ENCODE results near the gene RNU6-7. TPM values are rescaled to one million over a fixed set of nuclear protein-coding genes. Genes with fewer than 3 reads are reported as not detected.

The RNU6-7 gene
- total RNA-seq, 2 donors from 2014 or later = not detected

DNA sequence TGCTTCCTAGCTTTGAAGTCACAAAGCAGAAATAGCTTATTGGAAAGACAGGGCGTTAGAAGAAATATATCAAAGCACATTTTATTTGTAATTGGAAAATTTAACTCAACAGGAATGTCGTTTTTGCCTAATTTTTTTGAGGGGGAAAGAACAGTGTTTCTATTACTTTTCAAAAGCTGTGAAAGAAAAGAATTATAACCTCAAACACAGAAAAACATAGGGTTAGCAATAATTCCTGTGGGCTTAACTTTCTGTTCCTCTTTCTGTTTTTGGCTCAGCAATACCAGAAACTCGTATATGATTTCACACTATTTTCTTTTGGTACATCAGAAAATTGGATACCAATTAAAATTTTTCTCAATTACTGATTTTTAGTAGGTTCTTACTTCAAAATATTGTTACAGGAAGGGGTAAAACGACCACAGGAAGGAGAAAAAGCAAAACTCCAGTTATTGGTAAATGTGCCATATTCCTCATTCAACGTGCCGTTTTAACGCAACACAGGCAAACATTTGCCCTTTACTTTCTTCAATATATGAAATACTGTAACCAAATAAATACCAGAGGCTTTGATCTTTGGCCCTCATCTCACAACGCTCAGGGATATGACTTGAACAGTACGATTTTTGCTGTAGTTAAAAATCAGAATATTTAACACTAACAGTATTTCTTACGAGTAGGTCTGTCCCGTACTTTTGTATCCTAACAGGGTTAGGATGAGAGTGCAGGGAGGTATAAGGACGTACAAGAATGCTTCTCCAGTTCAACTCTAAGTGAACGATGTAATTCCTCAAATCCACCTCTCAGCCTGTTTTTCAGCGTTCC is 1.3 kb upstream of the RNU6-7 start:
- intact Hi-C loops (cut with DNase I) = no loop called here
- peak overlapping the region; percentile 84 to 85 for H3K27ac ChIP-seq

DNA sequence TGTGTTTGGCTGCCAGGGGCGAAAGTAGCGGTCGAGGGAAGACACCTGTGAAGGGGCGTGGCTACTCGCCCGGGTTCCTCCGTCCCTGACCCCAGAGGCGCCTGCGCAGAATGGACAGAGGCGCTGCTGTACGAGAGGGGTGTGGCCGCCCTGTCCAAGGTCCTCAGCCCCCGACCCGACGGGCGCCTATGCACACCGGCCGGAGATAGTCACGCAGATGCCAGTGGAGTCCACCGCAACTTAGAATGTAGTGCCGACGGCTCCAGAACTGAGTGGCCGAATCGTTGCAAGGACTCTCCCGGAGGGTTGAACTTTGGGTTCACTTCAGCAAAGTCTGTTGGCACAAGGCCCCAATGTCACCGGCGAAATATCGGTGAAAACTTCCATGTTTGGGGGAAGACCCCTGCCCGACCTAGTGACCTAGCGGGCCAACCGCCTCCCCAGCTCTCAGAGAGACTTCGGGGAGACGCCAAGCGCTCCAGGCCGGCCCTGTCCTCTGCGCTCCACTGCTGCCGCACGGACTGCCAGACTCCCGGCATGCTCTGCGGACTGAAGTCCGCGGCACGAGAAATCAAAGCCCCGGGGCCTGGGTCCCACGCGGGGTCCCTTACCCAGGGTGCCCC is 541 bp upstream of the RNU6-7 start:
- Histone ChIP-seq H3K27me3 (replicated peaks; ENCODE audit: insufficient read depth) (no peaks in the 10 kb centered on the region), H3K4me1 (replicated peaks) (no peaks in the 10 kb centered on the region), H3K4me3 (peak overlapping the region; percentile 49 to 58), H3K27ac (peak overlapping the region; percentile 84 to 85), H3K9me3 (no peaks in the 10 kb centered on the region), H3K36me3 (no peaks in the 10 kb centered on the region)
- WGBS = under 1% methylated on average over 46 of the region's 46 CpGs
- DNase-seq (ENCODE audit: low spot score) = peak; percentile 79
- intact Hi-C loops (cut with DNase I) = no loop called here
- TF ChIP-seq POLR2A (IDR thresholded peaks at IDR 0.05) (no peak), POLR2AphosphoS5 (IDR thresholded peaks at IDR 0.05) (peak; percentile 37)
- TF ChIP-seq, protein P1, sequence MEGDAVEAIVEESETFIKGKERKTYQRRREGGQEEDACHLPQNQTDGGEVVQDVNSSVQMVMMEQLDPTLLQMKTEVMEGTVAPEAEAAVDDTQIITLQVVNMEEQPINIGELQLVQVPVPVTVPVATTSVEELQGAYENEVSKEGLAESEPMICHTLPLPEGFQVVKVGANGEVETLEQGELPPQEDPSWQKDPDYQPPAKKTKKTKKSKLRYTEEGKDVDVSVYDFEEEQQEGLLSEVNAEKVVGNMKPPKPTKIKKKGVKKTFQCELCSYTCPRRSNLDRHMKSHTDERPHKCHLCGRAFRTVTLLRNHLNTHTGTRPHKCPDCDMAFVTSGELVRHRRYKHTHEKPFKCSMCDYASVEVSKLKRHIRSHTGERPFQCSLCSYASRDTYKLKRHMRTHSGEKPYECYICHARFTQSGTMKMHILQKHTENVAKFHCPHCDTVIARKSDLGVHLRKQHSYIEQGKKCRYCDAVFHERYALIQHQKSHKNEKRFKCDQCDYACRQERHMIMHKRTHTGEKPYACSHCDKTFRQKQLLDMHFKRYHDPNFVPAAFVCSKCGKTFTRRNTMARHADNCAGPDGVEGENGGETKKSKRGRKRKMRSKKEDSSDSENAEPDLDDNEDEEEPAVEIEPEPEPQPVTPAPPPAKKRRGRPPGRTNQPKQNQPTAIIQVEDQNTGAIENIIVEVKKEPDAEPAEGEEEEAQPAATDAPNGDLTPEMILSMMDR (IDR thresholded peaks at IDR 0.05) = no peak

More for the DNA sequence above, 1.3 kb upstream of the RNU6-7 start:
- TF ChIP-seq, protein P1 (IDR thresholded peaks at IDR 0.05) = no peak
- TF ChIP-seq POLR2A (IDR thresholded peaks at IDR 0.05) (no peak), POLR2AphosphoS5 (IDR thresholded peaks at IDR 0.05) (no peak)
- no peaks in the 10 kb centered on the region for H3K9me3 ChIP-seq
- WGBS = 9% methylated on average over 14 of the region's 14 CpGs
- H3K4me3 ChIP-seq = peak overlapping the region; percentile 49 to 58
- no peaks in the 10 kb centered on the region for H3K27me3 ChIP-seq (replicated peaks; ENCODE audit: insufficient read depth)
- no peak for DNase-seq (ENCODE audit: low spot score)
- no peaks in the 10 kb centered on the region for H3K36me3 ChIP-seq
- no peaks in the 10 kb centered on the region for H3K4me1 ChIP-seq (replicated peaks)

DNA sequence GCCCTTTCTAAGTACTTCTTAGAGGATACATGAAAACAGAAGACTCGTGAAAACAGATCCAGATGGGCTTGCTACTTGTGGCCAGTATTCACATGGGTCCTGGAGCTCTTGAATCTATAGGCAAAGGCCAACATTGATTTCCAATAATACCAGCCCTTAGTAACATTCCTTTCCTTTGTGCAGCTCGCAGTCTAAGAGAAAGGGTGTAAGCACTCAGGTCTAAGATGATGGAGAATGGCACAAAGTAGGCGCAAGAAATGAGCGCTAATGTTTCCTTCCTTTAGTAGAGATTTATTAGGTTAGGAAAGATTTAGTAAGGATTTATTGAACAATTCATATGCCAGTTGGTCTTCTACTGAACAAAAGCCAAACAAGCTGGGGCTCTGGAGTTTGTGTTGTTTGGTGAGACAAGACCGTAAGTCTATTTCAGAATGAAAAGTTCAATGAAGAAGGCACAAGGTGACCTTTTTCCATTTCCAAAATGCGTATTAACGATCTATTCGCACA is 699 bp downstream of the RNU6-7 start:
- H3K4me3 ChIP-seq = peak overlapping the region; percentile 49 to 58
- intact Hi-C loops (cut with DNase I) = loop anchor here (2.0 kb wide), 1 partner anchor 126 kb away; the partner anchor contains the start of gene ARHGAP5
- DNase-seq (ENCODE audit: low spot score) = no peak

DNA sequence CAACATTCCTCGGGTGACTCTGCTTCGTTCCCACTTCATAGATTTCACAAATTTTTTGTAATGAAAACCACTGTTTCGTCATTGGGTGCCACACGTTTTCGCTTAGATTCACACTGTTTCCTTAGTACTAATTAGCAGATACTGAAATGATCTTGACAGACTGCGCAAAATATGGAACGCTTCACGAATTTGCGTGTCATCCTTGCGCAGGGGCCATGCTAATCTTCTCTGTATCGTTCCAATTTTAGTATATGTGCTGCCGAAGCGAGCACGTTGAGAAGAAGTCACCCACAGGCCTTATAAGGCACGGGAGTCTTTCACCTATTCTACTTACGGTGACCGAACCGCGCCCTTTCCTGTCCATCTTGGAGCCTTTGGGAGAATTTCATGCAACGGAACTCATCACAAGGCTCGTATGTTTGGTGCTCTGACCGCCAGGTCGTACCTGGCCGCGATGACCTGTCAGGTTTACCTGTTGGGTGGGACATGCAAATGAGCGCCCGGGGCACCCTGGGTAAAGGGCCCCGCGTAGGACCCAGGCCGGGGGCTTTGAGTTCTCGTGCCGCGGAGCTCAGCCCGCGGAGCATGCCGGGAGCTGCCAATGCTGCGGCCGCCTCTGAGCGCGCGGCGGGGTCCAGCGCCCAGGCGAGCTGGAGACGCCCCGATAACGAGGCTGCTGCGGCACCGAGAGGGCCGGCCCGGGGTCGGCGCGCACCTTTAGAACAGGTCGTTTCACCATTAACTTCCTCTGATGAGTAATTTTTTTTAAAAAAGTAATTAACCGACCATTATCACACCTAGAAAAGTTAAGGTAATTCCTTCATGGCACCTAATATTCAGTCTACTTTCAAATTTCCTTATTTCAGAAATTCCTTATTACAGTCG is 1.4 kb downstream of the RNU6-7 start, which contains the start of gene RNU6-8:
Gene RNU6-8, minus strand, starts transcription at position 272 of the 885 bp plus-strand sequence.
- Histone ChIP-seq H3K36me3 (no peaks in the 10 kb centered on the region), H3K9me3 (no peaks in the 10 kb centered on the region), H3K27me3 (replicated peaks; ENCODE audit: insufficient read depth) (no peaks in the 10 kb centered on the region), H3K27ac (peak within 1 kb of the TSS; percentile 84 to 85), H3K4me3 (peak within 1 kb of the TSS; percentile 49 to 58), H3K4me1 (replicated peaks) (no peaks in the 10 kb centered on the region)
- DNase-seq (ENCODE audit: low spot score) = peak; percentile 89
- TF ChIP-seq POLR2AphosphoS5 (IDR thresholded peaks at IDR 0.05) = peak; percentile 82
- TF ChIP-seq, protein P1 (IDR thresholded peaks at IDR 0.05) = peak in 1 of 4 experiments; percentile 20
- TF ChIP-seq POLR2A (IDR thresholded peaks at IDR 0.05) = peak; percentile 47
- intact Hi-C loops (cut with DNase I) = loop anchor here (2.0 kb wide), 1 partner anchor 126 kb away; the partner anchor contains the start of gene ARHGAP5
- under 1% methylated on average over 56 of the region's 57 CpGs for WGBS

More for the DNA sequence above, 699 bp downstream of the RNU6-7 start:
- H3K9me3 ChIP-seq = no peaks in the 10 kb centered on the region
- H3K4me1 ChIP-seq (replicated peaks) = no peaks in the 10 kb centered on the region
- 1% methylated on average over 8 of the region's 8 CpGs for WGBS
- H3K27me3 ChIP-seq (replicated peaks; ENCODE audit: insufficient read depth) = no peaks in the 10 kb centered on the region
- TF ChIP-seq, protein P1 (IDR thresholded peaks at IDR 0.05) = no peak
- no peak for TF ChIP-seq POLR2AphosphoS5 (IDR thresholded peaks at IDR 0.05)
- no peak for TF ChIP-seq POLR2A (IDR thresholded peaks at IDR 0.05)
- no peaks in the 10 kb centered on the region for H3K36me3 ChIP-seq
- H3K27ac ChIP-seq = peak overlapping the region; percentile 84 to 85

Measured in prostate gland (tissue), 2 donors.